GM12878 (cell line): ENCODE data around the gene MCTS1. TPM values are rescaled to one million over a fixed set of nuclear protein-coding genes. Genes with fewer than 3 reads are reported as not detected.
A peak's percentile ranks its signal among the peaks of the same experiment; 100 is the strongest.

Source experiments
- BHLHE40 ChIP-seq, 2 experiments: fragments of 450-650 bp in 1 of 2; IDR thresholded peaks; 2 replicates each; pipeline ENCODE4 v1.6.1; 2011 to 2017; ENCODE audit warnings: low read depth in 2 of 2, borderline replicate concordance in 1 of 2, improper control_type of control experiment in 1 of 2, low read length in 1 of 2, mild to moderate bottlenecking in 1 of 2
- BMI1 ChIP-seq: fragments of 450-650 bp; IDR thresholded peaks from 2 replicates; pipeline ENCODE4 v1.6.1; 2016; ENCODE audit warnings: mild to moderate bottlenecking, moderate library complexity, borderline replicate concordance
- CBX3 ChIP-seq: fragments of 200-600 bp; sonication (generic); IDR thresholded peaks from 2 replicates; pipeline ENCODE4 v1.6.1; 2016; ENCODE audit warnings: low read depth, borderline replicate concordance
- CEBPZ ChIP-seq: fragments of 150-350 bp; IDR thresholded peaks from 2 replicates; pipeline ENCODE4 v1.6.1; 2016; ENCODE audit warnings: low read depth, low read length
- HDAC2 ChIP-seq: fragments of 200-600 bp; sonication (generic); IDR thresholded peaks from 2 replicates; pipeline ENCODE4 v1.6.1; 2017
- MAX ChIP-seq: IDR thresholded peaks from 2 replicates; pipeline ENCODE4 v1.6.1; 2012; ENCODE audit warnings: low read depth, low read length, improper control_type of control experiment
- MEF2B ChIP-seq: fragments of 450-650 bp; IDR thresholded peaks from 2 replicates; pipeline ENCODE4 v1.6.1; 2018; ENCODE audit warnings: mild to moderate bottlenecking, moderate library complexity; ENCODE audit not compliant: partially characterized antibody, poor library complexity, severe bottlenecking
- NFYB ChIP-seq: IDR thresholded peaks from 2 replicates; pipeline ENCODE4 v1.6.1; 2011; ENCODE audit warnings: low read depth, mild to moderate bottlenecking, low read length, improper control_type of control experiment, moderate library complexity; ENCODE audit not compliant: insufficient read depth
- PBX3 ChIP-seq: IDR thresholded peaks from 2 replicates; pipeline ENCODE4 v1.6.1; 2011; ENCODE audit warnings: mild to moderate bottlenecking, low read depth, low read length, moderate library complexity; ENCODE audit not compliant: insufficient replicate concordance
- PKNOX1 ChIP-seq: fragments of 450-650 bp; IDR thresholded peaks from 2 replicates; pipeline ENCODE4 v1.6.1; 2016; ENCODE audit warnings: mild to moderate bottlenecking
- POLR2AphosphoS5 ChIP-seq: IDR thresholded peaks from 2 replicates; pipeline ENCODE4 v1.6.1; 2011; ENCODE audit warnings: mild to moderate bottlenecking, low read length, inconsistent platforms
- POU2F2 ChIP-seq: IDR thresholded peaks from 3 replicates; pipeline ENCODE4 v1.6.1; 2011; ENCODE audit warnings: low read depth, mild to moderate bottlenecking, low read length, borderline replicate concordance
- RAD21 ChIP-seq: IDR thresholded peaks from 2 replicates; pipeline ENCODE4 v1.6.1; 2011; ENCODE audit warnings: mild to moderate bottlenecking, low read depth, low read length, moderate library complexity; ENCODE audit not compliant: insufficient read depth
- RFX5 ChIP-seq: IDR thresholded peaks from 2 replicates; pipeline ENCODE4 v1.6.1; 2011; ENCODE audit warnings: low read depth, low read length, improper control_type of control experiment
- RUNX3 ChIP-seq: IDR thresholded peaks from 2 replicates; pipeline ENCODE4 v1.6.1; 2012; ENCODE audit warnings: low read length, inconsistent platforms
- SP1 ChIP-seq: IDR thresholded peaks from one replicate; pipeline ENCODE4 v1.6.1; 2011; ENCODE audit warnings: low read depth, low read length
- SPI1 ChIP-seq: IDR thresholded peaks from 2 replicates; pipeline ENCODE4 v1.6.1; 2011; ENCODE audit warnings: low read depth, mild to moderate bottlenecking, low read length, moderate library complexity, borderline replicate concordance; ENCODE audit not compliant: insufficient read depth
- SREBF1 ChIP-seq: IDR thresholded peaks from 2 replicates; pipeline ENCODE4 v1.6.1; 2012; ENCODE audit warnings: mild to moderate bottlenecking, low read length
- STAT1 ChIP-seq: fragments of 450-650 bp; conservative IDR thresholded peaks from 2 replicates; pipeline ENCODE4 v1.6.1; 2014; ENCODE audit warnings: antibody characterized with exemption, mild to moderate bottlenecking
- STAT3 ChIP-seq: IDR thresholded peaks from 2 replicates; pipeline ENCODE4 v1.6.1; 2011; ENCODE audit warnings: low read depth, low read length, improper control_type of control experiment
- WRNIP1 ChIP-seq: IDR thresholded peaks from 2 replicates; pipeline ENCODE4 v1.6.1; 2011; ENCODE audit warnings: low read depth, low read length, improper control_type of control experiment, borderline replicate concordance
- YBX1 ChIP-seq: fragments of 450-650 bp; IDR thresholded peaks from 2 replicates; pipeline ENCODE4 v1.6.1; 2016; ENCODE audit warnings: antibody characterized with exemption
- ZNF384 ChIP-seq: IDR thresholded peaks from 2 replicates; pipeline ENCODE4 v1.6.1; 2012; ENCODE audit warnings: low read depth, mild to moderate bottlenecking, low read length, improper control_type of control experiment, borderline replicate concordance
- ZSCAN29 ChIP-seq: fragments of 450-650 bp; IDR thresholded peaks from 2 replicates; pipeline ENCODE4 v1.6.1; 2017; ENCODE audit warnings: mild to moderate bottlenecking, moderate library complexity
- polyA plus RNA-seq, 11 experiments: library from polyadenylated mRNA; depleted of rRNA in 4 of 11; unstranded in 6 of 11; stranded (reverse) in 5 of 11; fragments of >200 nt; fragmentation: Nextera tagmentation in 4 of 11; fragmentation: Illumina TruSeq in 1 of 11; extraction: Ambion mirVana in 4 of 11; extraction: Trizol in 1 of 11; gene quantifications; 1 replicate in 1 of 11; 2 replicates in 10 of 11; pipeline versions ENCODE4 v1.2.1 to v1.2.3, GENCODE V29; 2011 to 2016; ENCODE audit warnings: inconsistent platforms in 2 of 11, missing spikeins in 2 of 11, low read depth in 1 of 11
- total RNA-seq, 4 experiments: library from RNA; depleted of rRNA in 3 of 4; stranded (reverse); fragments of >200 nt in 3 of 4; fragmentation: Illumina TruSeq in 1 of 4; extraction: Trizol in 1 of 4; gene quantifications; 2 replicates each; pipeline versions ENCODE4 v1.2.1 to v1.2.3, GENCODE V29; 2013 to 2021

The MCTS1 gene
- total and polyA plus RNA-seq, 10 of the 15 experiments (the other 5 are each of a cell fraction or from before 2014, with no cell fraction given), result 59.5 to 238 (median 115) TPM

- no peak for TF ChIP-seq WRNIP1
- 0 out of 3 replicates have a peak, but pooled peaks have one; percentile 20 for TF ChIP-seq POU2F2
- no peak for TF ChIP-seq STAT1
- TF ChIP-seq CEBPZ, result no peak
- TF ChIP-seq BMI1, result no peak
- no peak for TF ChIP-seq PBX3
- no peak for TF ChIP-seq CBX3
- peak; percentile 78 for TF ChIP-seq RUNX3
- TF ChIP-seq RAD21, result no peak
- TF ChIP-seq PKNOX1, result no peak
- TF ChIP-seq ZNF384, result no peak
- no peak for TF ChIP-seq SP1
- no peak for TF ChIP-seq SPI1
- no peak for TF ChIP-seq HDAC2
- no peak for TF ChIP-seq SREBF1
- TF ChIP-seq STAT3, result no peak
- peak; percentile 24; the same call in 1 of the 2 replicates for TF ChIP-seq NFYB
- no peak for TF ChIP-seq YBX1
- TF ChIP-seq RFX5, result no peak
- TF ChIP-seq MAX, result peak; percentile 78; the same call in 1 of the 2 replicates
- TF ChIP-seq ZSCAN29, result no peak
- peak; percentile 18 for TF ChIP-seq MEF2B
- peak; percentile 70 to 83; a peak in 3 of 4 replicates for TF ChIP-seq BHLHE40 (IDR thresholded peaks at IDR 0.05; ENCODE audit: borderline replicate concordance in 1 of 2, low read depth in 2 of 2, low read length in 1 of 2)
- peak; percentile 69 for TF ChIP-seq POLR2AphosphoS5
Measured at GRCh38 chrX:120560842-120561633, 42.9 kb upstream of the MCTS1 start, which contains the start of gene CUL4B (continued).
